SK-N-MC (cell line): ENCODE results near the gene SNRPA1.

Source experiments
- DNase-seq: peaks from one replicate; pipeline ENCODE4 v3.0.0-alpha.2; 2011; ENCODE audit warnings: low read depth, low spot score
- H3K27ac ChIP-seq: fragments of 200-600 bp; sonication (generic); 2 replicates; pipeline ENCODE4 v1.5.1; 2016; ENCODE audit warnings: mixed run types
- H3K36me3 ChIP-seq: fragments of 200-600 bp; sonication (generic); 2 replicates; pipeline ENCODE4 v1.6.1; 2017; ENCODE audit warnings: antibody characterized with exemption, low read length, mixed read lengths; ENCODE audit not compliant: insufficient read depth
- H3K4me3 ChIP-seq: fragments of 200-600 bp; sonication (generic); 2 replicates; pipeline ENCODE4 v1.5.1; 2016
- H3K9ac ChIP-seq: fragments of 200-600 bp; sonication (generic); 2 replicates; pipeline ENCODE4 v1.8.0; 2017; ENCODE audit warnings: mixed run types, mixed read lengths; ENCODE audit not compliant: insufficient read length
- H3K9me3 ChIP-seq: fragments of 200-600 bp; sonication (generic); 2 replicates; pipeline ENCODE4 v1.6.1; 2017; ENCODE audit warnings: low read depth, mild to moderate bottlenecking, antibody characterized with exemption, low read length, moderate library complexity, mixed read lengths
- EZH2 ChIP-seq: fragments of 200-600 bp; sonication (generic); IDR thresholded peaks from one replicate; pipeline ENCODE4 v1.6.1; 2017; ENCODE audit warnings: antibody characterized with exemption
- FOXP2 ChIP-seq: optimal IDR thresholded peaks from 2 replicates; pipeline ENCODE3; 2011; ENCODE audit warnings: mild to moderate bottlenecking, moderate library complexity; ENCODE audit not compliant: insufficient read depth; ENCODE audit errors: extremely low read length, control extremely low read depth
- POLR2AphosphoS5 ChIP-seq: IDR thresholded peaks from 2 replicates; pipeline ENCODE4 v1.6.1; 2012; ENCODE audit warnings: mild to moderate bottlenecking, low read depth, low read length, borderline replicate concordance

Gene SNRPA1

GRCh38 chr15:101250873-101251829 lies 43.9 kb downstream of the SNRPA1 start:
- H3K27ac ChIP-seq = no peak overlapping the region
- H3K9ac ChIP-seq = peak overlapping the region; percentile 86
- no peaks in the 10 kb centered on the region for H3K9me3 ChIP-seq
- TF ChIP-seq FOXP2 (no peak), POLR2AphosphoS5 (no peak), EZH2 (no peak)
- H3K36me3 ChIP-seq = peaks cover 6% of the 10 kb centered on the region; the same call in 1 of the 2 replicates
- H3K4me3 ChIP-seq = peak overlapping the region; percentile 93
- no peak for DNase-seq

DNA sequence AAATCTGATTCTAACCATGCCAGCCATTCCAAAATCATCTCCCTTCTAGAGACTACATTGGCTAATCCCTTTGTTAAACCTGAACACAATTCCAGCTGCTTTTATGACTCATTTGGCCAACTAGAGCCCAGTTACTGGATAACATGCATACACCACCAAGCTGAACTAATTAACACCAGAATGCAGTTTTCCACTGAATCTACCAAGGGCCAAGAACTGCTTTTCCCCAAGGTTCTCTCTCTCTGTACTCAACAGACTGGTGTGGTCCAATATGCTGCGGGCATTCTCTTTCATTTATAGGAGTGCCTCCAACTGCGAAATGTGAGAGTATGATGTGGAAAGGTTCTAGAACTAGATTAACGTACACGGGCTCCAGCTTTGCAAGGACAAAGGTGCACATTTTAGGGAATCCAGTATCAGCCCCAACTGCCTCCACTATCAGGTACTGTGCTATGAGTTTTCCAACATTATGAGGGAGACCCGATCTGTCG lies 44.7 kb downstream of the SNRPA1 start:
- no peak overlapping the region for H3K27ac ChIP-seq

GRCh38 chr15:101248274-101248673 lies 46.8 kb downstream of the SNRPA1 start:
- no peak for DNase-seq
- Histone ChIP-seq H3K9ac (no peak overlapping the region), H3K27ac (no peak overlapping the region), H3K9me3 (no peaks in the 10 kb centered on the region), H3K4me3 (no peak overlapping the region), H3K36me3 (peaks cover 6% of the 10 kb centered on the region; the same call in 1 of the 2 replicates)
- TF ChIP-seq FOXP2 = no peak
- TF ChIP-seq POLR2AphosphoS5 = no peak
- no peak for TF ChIP-seq EZH2

More for the DNA sequence above, 44.7 kb downstream of the SNRPA1 start:
- peaks cover 6% of the 10 kb centered on the region; the same call in 1 of the 2 replicates for H3K36me3 ChIP-seq
- peak overlapping the region; percentile 63 for H3K9ac ChIP-seq
- DNase-seq = no peak
- TF ChIP-seq POLR2AphosphoS5 (no peak), FOXP2 (no peak)
- H3K9me3 ChIP-seq = no peaks in the 10 kb centered on the region
- H3K4me3 ChIP-seq = peak overlapping the region; percentile 90

GRCh38 chr15:101246824-101247745 lies 48.0 kb downstream of the SNRPA1 start:
- Histone ChIP-seq H3K36me3 (peaks cover 6% of the 10 kb centered on the region; the same call in 1 of the 2 replicates), H3K4me3 (no peak overlapping the region), H3K27ac (no peak overlapping the region), H3K9me3 (no peaks in the 10 kb centered on the region), H3K9ac (no peak overlapping the region)
- DNase-seq = no peak
- TF ChIP-seq FOXP2 (no peak), EZH2 (no peak), POLR2AphosphoS5 (no peak)

- no peak overlapping the region for H3K9ac ChIP-seq
- no peak overlapping the region for H3K4me3 ChIP-seq
- H3K9me3 ChIP-seq = no peaks in the 10 kb centered on the region
- no peak overlapping the region for H3K27ac ChIP-seq
- DNase-seq = no peak
- H3K36me3 ChIP-seq = peaks cover 6% of the 10 kb centered on the region; the same call in 1 of the 2 replicates
- TF ChIP-seq POLR2AphosphoS5 = no peak
- no peak for TF ChIP-seq FOXP2
- TF ChIP-seq EZH2 = no peak
These were observed 48.7 kb downstream of the SNRPA1 start for GRCh38 chr15:101246391-101246790.

- Histone ChIP-seq H3K9me3 (no peaks in the 10 kb centered on the region), H3K36me3 (peaks cover 6% of the 10 kb centered on the region; the same call in 1 of the 2 replicates), H3K9ac (no peak overlapping the region), H3K4me3 (no peak overlapping the region), H3K27ac (no peak overlapping the region)
- TF ChIP-seq EZH2 = no peak
- TF ChIP-seq POLR2AphosphoS5 = no peak
- no peak for TF ChIP-seq FOXP2
- no peak for DNase-seq
These were observed 50.0 kb downstream of the SNRPA1 start for GRCh38 chr15:101244889-101245668.

- TF ChIP-seq EZH2 = no peak
- TF ChIP-seq FOXP2 = no peak
- no peak for TF ChIP-seq POLR2AphosphoS5
- no peak for DNase-seq
- no peak overlapping the region for H3K27ac ChIP-seq
- no peaks in the 10 kb centered on the region for H3K9me3 ChIP-seq
- no peak overlapping the region for H3K9ac ChIP-seq
- no peak overlapping the region for H3K4me3 ChIP-seq
- peaks cover 6% of the 10 kb centered on the region; the same call in 1 of the 2 replicates for H3K36me3 ChIP-seq
These were observed 50.8 kb downstream of the SNRPA1 start for GRCh38 chr15:101244036-101244781.
